Right kidney (tissue), 1 donor: Measurements from ENCODE around the gene NEAT1.
A peak's percentile ranks its signal among the peaks of the same experiment; 100 is the strongest.

Source experiments
- DNase-seq: peaks from one replicate; pipeline ENCODE4 v3.0.0-alpha.2; 2016

The NEAT1 gene

GRCh38 chr11:65386307-65387140, 36.1 kb upstream of the NEAT1 start, which contains the start of gene FRMD8:
FRMD8 (plus strand) TSS chr11:65386637; CDS start chr11:65387037, 400 bp downstream.
- peak; percentile 88 for DNase-seq

GRCh38 chr11:65388731-65389130, 33.9 kb upstream of the NEAT1 start:
- DNase-seq: no peak

- no peak for DNase-seq
Measured at GRCh38 chr11:65389294-65389980, 33.2 kb upstream of the NEAT1 start.

GRCh38 chr11:65390099-65390941, 32.3 kb upstream of the NEAT1 start:
- DNase-seq: no peak

GRCh38 chr11:65390996-65391395, 31.6 kb upstream of the NEAT1 start:
- DNase-seq: no peak

- no peak for DNase-seq
Measured at GRCh38 chr11:65392186-65392829, 30.3 kb upstream of the NEAT1 start.

- DNase-seq: no peak
Measured at GRCh38 chr11:65392899-65393298, 29.7 kb upstream of the NEAT1 start.

GRCh38 chr11:65393513-65394079, 29.0 kb upstream of the NEAT1 start:
- DNase-seq: no peak

GRCh38 chr11:65394125-65394536, 28.5 kb upstream of the NEAT1 start:
- DNase-seq: no peak

GRCh38 chr11:65395961-65396530, 26.6 kb upstream of the NEAT1 start:
- no peak for DNase-seq

GRCh38 chr11:65396769-65397745, 25.5 kb upstream of the NEAT1 start:
- no peak for DNase-seq

- DNase-seq: no peak
Measured at GRCh38 chr11:65398362-65398910, 24.2 kb upstream of the NEAT1 start.

- DNase-seq: no peak
Measured at GRCh38 chr11:65399249-65399648, 23.3 kb upstream of the NEAT1 start.

- DNase-seq: no peak
Measured at GRCh38 chr11:65399845-65400244, 22.8 kb upstream of the NEAT1 start.

GRCh38 chr11:65400307-65401072, 22.1 kb upstream of the NEAT1 start:
- DNase-seq: no peak

- no peak for DNase-seq
Measured at GRCh38 chr11:65401073-65401802, 21.4 kb upstream of the NEAT1 start.

- no peak for DNase-seq
Measured at GRCh38 chr11:65401803-65402248, 20.8 kb upstream of the NEAT1 start.

- no peak for DNase-seq
Measured at GRCh38 chr11:65402790-65403189, 19.8 kb upstream of the NEAT1 start.
